AG04449 (cell line): ENCODE measurements around the gene WIZ.

ENCODE experiments used
- CTCF ChIA-PET: fragments of 350-600 bp; formaldehyde crosslinking; extraction: SDS; loops from one replicate; lab custom pipeline; 2021; ENCODE audit warnings: antibody characterized with exemption; lab: Yijun Ruan, JAX
- POLR2A ChIA-PET: fragments of 400-600, 350-600 bp; formaldehyde crosslinking; extraction: SDS; loops from one replicate; lab custom pipeline; 2020; ENCODE audit warnings: antibody characterized with exemption, inconsistent platforms; lab: Yijun Ruan, JAX
- DNase-seq: peaks from one replicate; pipeline ENCODE4 v3.0.0-alpha.2; 2010; ENCODE audit warnings: low read depth, low spot score
- H3K4me3 ChIP-seq: 2 replicates; pipeline ENCODE4 v1.5.1; 2011; ENCODE audit warnings: low read depth, mild to moderate bottlenecking, control low read depth, low read length
- TF ChIP-seq, protein P1 (sequence below): IDR thresholded peaks from one replicate; pipeline ENCODE4 v1.5.1; 2011; ENCODE audit warnings: mild to moderate bottlenecking, moderate library complexity, low read length, control low read depth, inconsistent platforms; ENCODE audit not compliant: insufficient read depth; ENCODE audit errors: missing control alignments

WIZ gene

DNA sequence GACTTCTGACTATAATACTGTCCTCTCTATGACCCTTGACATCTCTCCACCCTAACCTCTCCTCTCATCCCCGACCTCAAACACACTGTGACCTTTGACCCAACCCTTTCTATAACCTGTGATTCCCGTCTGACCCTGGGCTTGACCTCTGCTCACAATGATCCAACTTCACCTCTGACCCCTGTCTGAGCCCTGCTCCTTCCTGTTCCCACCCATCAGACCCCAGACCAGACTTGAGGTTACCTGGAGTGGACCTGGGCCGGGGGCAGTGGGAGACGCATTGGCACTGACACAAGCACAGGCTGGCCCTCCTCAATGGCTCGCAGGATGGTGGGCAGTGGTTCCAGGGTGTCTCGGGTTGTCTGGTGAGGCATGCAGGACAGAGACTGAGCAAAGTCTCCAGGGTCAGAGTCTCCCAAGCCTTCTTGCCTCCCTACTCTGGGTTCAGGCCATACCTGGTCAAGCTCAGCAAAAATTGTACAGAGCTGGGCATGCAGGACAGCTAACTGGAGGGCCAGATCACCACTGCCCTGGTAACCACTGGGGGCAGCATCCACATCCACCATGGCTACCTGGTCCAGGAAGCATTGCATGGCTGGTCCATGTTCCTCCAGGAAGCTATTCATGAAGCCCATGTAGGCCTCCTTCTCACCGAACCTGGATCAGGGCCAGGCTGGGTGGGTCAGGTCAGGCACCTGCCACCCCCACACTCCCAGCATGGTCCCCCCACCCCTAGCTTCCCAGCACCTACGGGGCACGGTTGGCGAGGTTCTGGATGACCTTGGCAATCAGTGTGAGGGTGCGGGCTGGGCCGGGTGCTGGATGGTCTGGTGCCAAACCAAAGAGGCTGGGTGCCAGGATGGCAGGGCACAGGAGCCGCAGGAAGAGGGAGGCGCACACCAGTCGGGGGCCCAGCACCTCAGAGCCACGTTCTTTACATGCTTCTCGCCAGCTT, 4.4 kb upstream of the WIZ start:
- no peak for DNase-seq
- TF ChIP-seq, protein P1, sequence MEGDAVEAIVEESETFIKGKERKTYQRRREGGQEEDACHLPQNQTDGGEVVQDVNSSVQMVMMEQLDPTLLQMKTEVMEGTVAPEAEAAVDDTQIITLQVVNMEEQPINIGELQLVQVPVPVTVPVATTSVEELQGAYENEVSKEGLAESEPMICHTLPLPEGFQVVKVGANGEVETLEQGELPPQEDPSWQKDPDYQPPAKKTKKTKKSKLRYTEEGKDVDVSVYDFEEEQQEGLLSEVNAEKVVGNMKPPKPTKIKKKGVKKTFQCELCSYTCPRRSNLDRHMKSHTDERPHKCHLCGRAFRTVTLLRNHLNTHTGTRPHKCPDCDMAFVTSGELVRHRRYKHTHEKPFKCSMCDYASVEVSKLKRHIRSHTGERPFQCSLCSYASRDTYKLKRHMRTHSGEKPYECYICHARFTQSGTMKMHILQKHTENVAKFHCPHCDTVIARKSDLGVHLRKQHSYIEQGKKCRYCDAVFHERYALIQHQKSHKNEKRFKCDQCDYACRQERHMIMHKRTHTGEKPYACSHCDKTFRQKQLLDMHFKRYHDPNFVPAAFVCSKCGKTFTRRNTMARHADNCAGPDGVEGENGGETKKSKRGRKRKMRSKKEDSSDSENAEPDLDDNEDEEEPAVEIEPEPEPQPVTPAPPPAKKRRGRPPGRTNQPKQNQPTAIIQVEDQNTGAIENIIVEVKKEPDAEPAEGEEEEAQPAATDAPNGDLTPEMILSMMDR = peak; percentile 29
- H3K4me3 ChIP-seq = no peak overlapping the region
- CTCF ChIA-PET = interaction anchor here (0.7 to 1.3 kb wide), 4 partner anchors 9 to 102 kb away, joined by 3 read pairs; no protein-coding TSS in a partner anchor
- POLR2A ChIA-PET = no interaction called here

DNA sequence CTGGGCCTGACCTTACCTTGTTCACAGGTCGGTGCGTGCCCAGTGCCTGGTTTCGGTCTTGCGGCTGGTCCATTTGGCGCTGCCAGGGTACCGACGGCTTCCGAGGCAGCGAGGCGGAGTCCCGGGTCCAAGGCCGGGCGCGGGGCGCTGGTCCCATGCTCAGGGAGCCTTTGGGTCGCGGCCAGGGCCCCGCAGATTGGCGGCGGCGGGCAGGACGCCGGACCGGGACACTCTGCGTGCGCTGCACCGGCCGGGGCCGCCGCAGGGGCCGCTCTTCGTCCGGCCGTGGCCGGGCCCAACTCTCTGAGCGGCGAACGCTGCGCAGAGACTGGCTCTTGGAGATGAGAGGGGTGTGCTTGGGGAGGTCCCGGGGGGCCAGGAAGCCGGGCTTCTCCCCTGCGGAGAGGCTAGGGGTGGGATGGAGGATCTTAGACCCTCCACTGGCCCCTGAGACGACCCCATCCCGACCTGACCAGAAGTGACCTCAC, 3.4 kb upstream of the WIZ start:
- ChIA-PET POLR2A (interaction anchor here (1.1 kb wide), 1 partner anchor 34 kb away, joined by 6 read pairs; the partner anchor contains the start of gene AKAP8L), CTCF (interaction anchor here (0.7 to 1.6 kb wide), 3 partner anchors 12 to 103 kb away, joined by 3 to 6 read pairs (median 4); partner anchors contain the start of gene AKAP8L)
- TF ChIP-seq, protein P1 = peak; percentile 14
- no peak for DNase-seq
- peak overlapping the region; percentile 49 for H3K4me3 ChIP-seq

DNA sequence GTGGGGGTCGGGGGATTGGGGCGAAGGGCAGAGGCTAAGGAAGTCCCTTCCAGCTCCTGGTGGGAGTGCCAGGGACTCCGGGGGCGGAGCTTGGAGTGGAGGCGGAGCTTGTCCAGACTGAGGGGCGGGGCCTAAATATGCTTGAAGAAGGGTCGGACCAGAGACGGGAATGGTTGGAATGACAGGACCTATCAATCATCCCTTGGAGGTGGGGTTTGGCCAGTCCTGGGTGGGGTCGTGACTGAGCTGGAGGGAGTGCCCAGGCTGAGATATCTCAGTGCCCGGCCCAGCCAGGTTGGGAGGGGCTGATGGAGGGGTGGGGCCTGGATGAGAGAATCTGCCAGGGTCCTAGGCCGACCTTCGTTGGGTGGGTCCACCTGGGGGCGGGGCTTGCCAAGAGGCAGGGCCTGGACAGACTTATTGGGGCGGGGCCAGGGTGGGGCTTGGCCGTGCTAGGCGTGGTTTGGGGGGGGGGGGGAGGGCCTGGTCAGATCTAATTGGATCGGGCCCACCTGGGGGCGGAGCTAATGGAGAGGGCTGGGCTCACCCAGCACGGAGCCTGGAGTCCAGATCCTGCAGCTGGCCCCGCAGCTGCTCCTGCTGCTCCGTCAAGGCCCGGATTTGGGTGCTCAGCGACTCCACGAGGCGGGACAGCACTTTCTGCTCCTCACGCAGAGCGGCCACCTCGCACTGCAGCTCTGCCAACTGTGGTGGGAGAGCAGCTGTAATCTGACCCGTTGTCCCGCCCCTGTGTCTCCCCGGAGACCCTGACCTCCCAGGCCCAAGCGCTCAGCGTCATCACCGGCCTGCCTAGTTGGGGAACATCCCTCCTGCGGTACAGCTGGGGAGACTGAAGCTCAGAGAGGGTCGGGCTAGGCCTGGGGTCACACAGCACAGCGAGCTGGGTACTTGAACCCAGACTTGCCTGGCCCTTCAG, 2.6 kb upstream of the WIZ start:
- no peak for DNase-seq

DNA sequence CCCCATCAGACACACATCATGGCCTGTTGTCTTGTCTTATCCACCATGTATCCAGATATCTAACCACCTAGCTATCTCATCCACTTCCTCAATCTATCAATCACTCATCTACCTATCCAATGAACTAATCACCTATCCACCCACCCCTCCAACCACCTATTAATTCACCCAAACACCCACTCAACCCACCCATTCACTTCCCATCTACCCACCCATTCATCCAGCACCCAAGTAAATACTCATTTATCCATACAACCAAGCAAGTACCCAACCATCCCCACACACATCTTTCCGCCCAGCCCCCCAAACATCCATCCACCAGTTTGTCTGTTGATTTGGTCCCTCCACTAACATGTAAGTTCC, 753 bp upstream of the WIZ start:
- no peak overlapping the region for H3K4me3 ChIP-seq
- TF ChIP-seq, protein P1 = no peak
- ChIA-PET CTCF (no interaction called here), POLR2A (no interaction called here)
- no peak for DNase-seq

More for the DNA sequence above, 2.6 kb upstream of the WIZ start:
- H3K4me3 ChIP-seq = peak overlapping the region; percentile 49
- POLR2A ChIA-PET = interaction anchor here (0.6 to 1.1 kb wide), 3 partner anchors 20 to 257 kb away, joined by 3 to 6 read pairs (median 3); partner anchors contain the start of gene AKAP8L
- TF ChIP-seq, protein P1 = no peak
- CTCF ChIA-PET = interaction anchor here (1.2 to 1.6 kb wide), 3 partner anchors 13 to 33 kb away, joined by 4 to 6 read pairs (median 4); partner anchors contain the start of gene AKAP8L

DNA sequence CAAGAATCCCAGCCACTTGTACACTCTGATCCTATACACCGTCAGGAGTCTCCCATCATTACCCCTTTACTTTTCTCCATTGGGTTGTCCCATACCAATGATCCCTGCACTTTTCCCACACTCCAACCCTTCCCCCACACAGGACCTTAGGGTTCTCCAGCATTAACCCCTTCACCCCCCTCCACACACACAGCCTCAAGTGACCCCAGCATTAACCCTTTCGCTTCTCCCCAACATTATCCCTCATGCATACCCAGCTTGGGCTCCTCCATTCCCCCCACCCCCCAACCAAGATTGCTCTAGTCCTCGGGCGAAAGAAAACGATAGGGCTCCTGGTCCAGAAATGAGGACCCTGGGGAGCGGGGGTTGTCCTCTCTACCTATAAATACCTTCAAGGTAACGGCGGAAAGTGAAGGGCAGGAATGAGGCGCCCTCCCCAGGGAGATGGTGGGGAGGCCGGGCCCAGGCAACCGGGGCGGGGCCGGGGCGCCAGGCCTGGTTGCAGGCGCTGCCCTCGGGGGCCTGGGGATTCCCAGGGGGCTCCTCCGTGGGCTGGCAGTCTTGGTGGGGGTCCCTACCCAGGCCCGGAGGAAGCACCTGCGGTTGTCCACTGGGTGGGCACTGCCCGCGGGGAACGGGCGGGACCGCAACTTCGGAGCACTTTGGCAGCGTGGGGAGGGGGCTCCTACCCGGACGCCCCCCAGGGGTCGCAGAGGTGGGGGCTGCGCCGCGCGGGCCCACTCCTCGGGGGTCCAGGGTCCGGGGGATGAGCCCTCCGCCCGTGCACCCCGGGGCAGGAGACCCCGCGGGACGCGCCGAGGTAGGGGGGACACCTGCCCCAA, 757 bp downstream of the WIZ start:
- H3K4me3 ChIP-seq = peak overlapping the region; percentile 70
- ChIA-PET POLR2A (interaction anchor here (1.0 kb wide), 1 partner anchor 16 kb away, joined by 3 read pairs; no protein-coding TSS in a partner anchor), CTCF (no interaction called here)
- DNase-seq = no peak
- TF ChIP-seq, protein P1 = no peak
